DND-41 (cell line): ENCODE data around the gene SDHAF3.

Source experiments
- CTCF ChIP-seq: IDR thresholded peaks from 2 replicates; pipeline ENCODE4 v1.5.1; 2012; ENCODE audit warnings: borderline replicate concordance, low read length, moderate library complexity, mild to moderate bottlenecking; ENCODE audit not compliant: poor library complexity, severe bottlenecking; ENCODE audit errors: extremely low read depth
- EZH2 ChIP-seq: IDR thresholded peaks from 3 replicates; pipeline ENCODE4 v1.6.1; 2012; ENCODE audit warnings: borderline replicate concordance, low read depth, mild to moderate bottlenecking, moderate library complexity, low read length, inconsistent platforms; ENCODE audit not compliant: severe bottlenecking

DNA sequence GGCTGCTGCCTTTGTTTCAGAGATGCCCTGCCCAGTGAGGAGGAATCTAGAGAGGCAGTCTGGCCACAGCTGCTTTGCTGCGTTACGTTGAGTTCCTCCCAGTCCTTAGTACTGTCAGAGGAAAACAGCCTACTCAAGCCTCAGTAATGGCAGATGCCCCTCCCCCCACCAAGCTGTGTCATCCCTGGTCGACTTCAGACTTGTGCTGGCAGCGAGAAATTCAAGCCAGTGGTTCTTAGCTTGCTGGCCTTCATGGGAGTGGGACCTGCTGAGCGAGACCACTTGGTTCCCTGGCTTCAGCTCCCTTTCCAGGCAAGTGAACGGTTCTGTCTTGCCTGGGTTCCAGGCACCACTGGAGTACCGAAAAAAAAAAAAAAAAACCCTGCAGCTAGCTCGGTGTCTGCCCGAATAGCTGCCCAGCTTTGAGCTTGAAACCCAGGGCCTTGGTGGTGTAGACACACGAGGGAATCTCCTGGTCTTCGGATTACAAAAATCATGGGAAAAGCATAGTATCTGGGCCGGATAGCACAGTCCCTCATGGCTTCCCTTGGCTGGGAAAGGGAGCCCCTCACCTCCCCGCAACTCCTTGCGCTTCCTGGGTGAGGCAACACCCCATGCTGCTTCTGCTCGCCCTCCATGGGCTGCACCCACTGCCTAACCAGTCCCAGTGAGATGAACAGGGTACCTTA is 9.1 kb downstream of the SDHAF3 start:
- TF ChIP-seq CTCF = no peak
- TF ChIP-seq EZH2 = no peak
